HepG2 (cell line): ENCODE results near the gene ANAPC2. TPM values are rescaled to one million over a fixed set of nuclear protein-coding genes. Genes with fewer than 3 reads are reported as not detected.

ENCODE experiments used
- CENPT ChIP-seq: sonication (generic); formaldehyde crosslinking; IDR thresholded peaks from 2 replicates; pipeline ENCODE4 v1.8.0; 2022; ENCODE audit warnings: low read depth, mild to moderate bottlenecking, moderate library complexity, missing genetic modification reagents
- TBL1XR1 ChIP-seq: fragments of 150-350 bp; IDR thresholded peaks from 2 replicates; pipeline ENCODE4 v1.6.1; 2014; ENCODE audit warnings: borderline replicate concordance, low read length; ENCODE audit not compliant: partially characterized antibody
- ZBTB34 ChIP-seq: sonication (generic); formaldehyde crosslinking; IDR thresholded peaks from 2 replicates; pipeline ENCODE4 v1.8.0; 2022; ENCODE audit warnings: mild to moderate bottlenecking, missing genetic modification reagents
- ZNF18 ChIP-seq: sonication (generic); formaldehyde crosslinking; IDR thresholded peaks from 2 replicates; pipeline ENCODE4 v1.8.0; 2022; ENCODE audit warnings: mild to moderate bottlenecking, missing genetic modification reagents; ENCODE audit not compliant: insufficient replicate concordance
- ZNF318 ChIP-seq: sonication (generic); formaldehyde crosslinking; IDR thresholded peaks from 2 replicates; pipeline ENCODE4 v1.4.0; 2020; ENCODE audit warnings: mild to moderate bottlenecking, missing genetic modification reagents
- ZNF646 ChIP-seq: sonication (generic); formaldehyde crosslinking; IDR thresholded peaks from 2 replicates; pipeline ENCODE4 v1.9.0; 2021; ENCODE audit warnings: mild to moderate bottlenecking, missing genetic modification reagents
- polyA plus RNA-seq, 8 experiments: library from polyadenylated mRNA; depleted of rRNA in 3 of 8; stranded (reverse) in 7 of 8; unstranded in 1 of 8; fragments of >200 nt; fragmentation: Illumina TruSeq in 4 of 8; extraction: Trizol in 4 of 8; gene quantifications; 2 replicates each; pipeline versions ENCODE4 v1.2.1 to v1.2.3, GENCODE V29; 2011 to 2016; ENCODE audit warnings: low read depth in 4 of 8, missing spikeins in 1 of 8, mixed read lengths in 1 of 8; ENCODE audit not compliant: insufficient read depth in 1 of 8
- total RNA-seq, 5 experiments: library from RNA; depleted of rRNA; stranded (reverse); fragments of >200 nt; fragmentation: Illumina TruSeq; extraction: Trizol; gene quantifications; 2 replicates each; pipeline ENCODE4 v1.2.3, GENCODE V29; 2016; ENCODE audit warnings: low read depth in 1 of 5

The ANAPC2 gene
- total and polyA plus RNA-seq, 2 of the 13 experiments (the other 11 are each of a cell fraction or from before 2014, with no cell fraction given) = 12.3 to 15.4 TPM

GRCh38 chr9:137217276-137218211, 29.2 kb upstream of the ANAPC2 start (continued):
- TF ChIP-seq TBL1XR1 (no peak), CENPT (CRISPR knock-in tag) (no peak), ZNF318 (CRISPR knock-in tag) (no peak), ZNF646 (no peak), ZNF18 (CRISPR knock-in tag) (peak; percentile 94), ZBTB34 (CRISPR knock-in tag) (no peak)
